GM12878 (cell line): Measurements from ENCODE around the gene IL36G. TPM values are rescaled to one million over a fixed set of nuclear protein-coding genes. Genes with fewer than 3 reads are reported as not detected.

ENCODE experiments used
- ATAC-seq: fragments of 200-7000 bp; cut with Tn5 transposase; 3 replicates; pipeline ENCODE4 v1.9.1; 2020; ENCODE audit warnings: mild to moderate bottlenecking, moderate library complexity
- BruUV-seq: library from RNA; stranded (reverse); fragments of 400-500 nt; replicated peaks from 2 replicates; lab custom pipeline; 2021; lab: Mats Ljungman, UMichigan
- CTCF ChIA-PET: fragments of 300-600 bp; sonication (Branson Sonifier 250); formaldehyde crosslinking; extraction: SDS; loops from one replicate; lab custom pipeline; 2021; ENCODE audit warnings: inconsistent platforms; lab: Yijun Ruan, JAX
- POLR2A ChIA-PET: fragments of 350-600 bp; formaldehyde crosslinking; extraction: SDS; loops from one replicate; lab custom pipeline; 2021; ENCODE audit warnings: inconsistent platforms; lab: Charles Lee
- RAD21 ChIA-PET: fragments of 300-600 bp; sonication (Branson Sonifier 250); formaldehyde crosslinking; loops from one replicate; lab custom pipeline; 2023; ENCODE audit warnings: antibody characterized with exemption; ENCODE audit not compliant: unreplicated experiment; lab: Charles Lee
- SMC1A ChIA-PET: fragments of 300-600 bp; sonication (Branson Sonifier 250); formaldehyde crosslinking; loops from one replicate; lab custom pipeline; 2023; ENCODE audit not compliant: unreplicated experiment, uncharacterized antibody; lab: Charles Lee
- DNase-seq: peaks from one replicate; pipeline ENCODE4 v3.0.0-alpha.2; 2011; ENCODE audit warnings: low read depth, low spot score
- FAIRE-seq: peaks from 3 replicates; lab custom pipeline; 2011; peaks lifted over from hg19 to GRCh38; lab: Jason Lieb, UNC
- H2AFZ ChIP-seq: 2 replicates; pipeline ENCODE4 v1.6.0; 2011; ENCODE audit warnings: low read depth, low read length, control low read depth; ENCODE audit not compliant: control insufficient read depth
- H3K27ac ChIP-seq: 2 replicates; pipeline ENCODE4 v1.5.1; 2011; ENCODE audit warnings: control low read depth; ENCODE audit not compliant: control insufficient read depth, insufficient read depth
- H3K27me3 ChIP-seq, 2 experiments: replicated peaks in 1 of 2; 2 replicates each; pipeline versions ENCODE4 v1.6.0 to v1.6.1; 2011; ENCODE audit warnings: low read length in 1 of 2; ENCODE audit not compliant: control insufficient read depth in 2 of 2, insufficient read depth in 2 of 2
- H3K36me3 ChIP-seq, 2 experiments: 2 replicates each; pipeline ENCODE4 v1.5.1; 2011; ENCODE audit warnings: low read length in 1 of 2; ENCODE audit not compliant: control insufficient read depth in 2 of 2, insufficient read depth in 2 of 2
- H3K4me1 ChIP-seq: 2 replicates; pipeline ENCODE4 v1.6.1; 2011; ENCODE audit warnings: mild to moderate bottlenecking, low read length, moderate library complexity, mixed read lengths; ENCODE audit not compliant: control insufficient read depth, insufficient read depth
- H3K4me2 ChIP-seq: 2 replicates; pipeline ENCODE4 v1.6.0; 2011; ENCODE audit warnings: control low read depth; ENCODE audit not compliant: control insufficient read depth, insufficient read depth
- H3K4me3 ChIP-seq: fragments of 200-600 bp; sonication (generic); 2 replicates; pipeline ENCODE4 v1.5.1; 2016
- H3K79me2 ChIP-seq: 2 replicates; pipeline ENCODE4 v1.6.0; 2011; ENCODE audit warnings: low read length; ENCODE audit not compliant: control insufficient read depth, insufficient read depth
- H3K9ac ChIP-seq: 2 replicates; pipeline ENCODE4 v1.8.0; 2011; ENCODE audit warnings: low read length, control low read depth, mixed read lengths; ENCODE audit not compliant: control insufficient read depth, insufficient read depth
- H3K9me3 ChIP-seq: replicated peaks from 3 replicates; pipeline ENCODE4 v1.5.1; 2011; ENCODE audit warnings: mild to moderate bottlenecking, low read length; ENCODE audit not compliant: control insufficient read depth, insufficient read depth
- H4K20me1 ChIP-seq: 2 replicates; pipeline ENCODE4 v1.6.0; 2011; ENCODE audit not compliant: control insufficient read depth, insufficient read depth
- ASH2L ChIP-seq: fragments of 300-600, 200-600 bp; sonication (generic); IDR thresholded peaks from 2 replicates; pipeline ENCODE4 v1.6.1; 2017; ENCODE audit warnings: low read depth, mild to moderate bottlenecking, borderline replicate concordance
- ATF2 ChIP-seq: IDR thresholded peaks from 2 replicates; pipeline ENCODE4 v1.6.1; 2012; ENCODE audit warnings: low read length, inconsistent platforms
- HDAC2 ChIP-seq: fragments of 200-600 bp; sonication (generic); IDR thresholded peaks from 2 replicates; pipeline ENCODE4 v1.6.1; 2017
- MTA3 ChIP-seq: IDR thresholded peaks from 2 replicates; pipeline ENCODE4 v1.6.1; 2012; ENCODE audit warnings: low read length, inconsistent platforms, borderline replicate concordance
- PRDM15 ChIP-seq: fragments of 450-650 bp; formaldehyde crosslinking; IDR thresholded peaks from 2 replicates; pipeline ENCODE4 v1.4.0; 2020; ENCODE audit warnings: mild to moderate bottlenecking, moderate library complexity
- TAF1 ChIP-seq: IDR thresholded peaks from 2 replicates; pipeline ENCODE4 v1.6.1; 2011; ENCODE audit warnings: mild to moderate bottlenecking, low read depth, low read length, borderline replicate concordance
- ZNF687 ChIP-seq: fragments of 450-650 bp; IDR thresholded peaks from 2 replicates; pipeline ENCODE4 v1.6.1; 2017; ENCODE audit warnings: mild to moderate bottlenecking, moderate library complexity
- WGBS: methylation state at CpG from one replicate; pipeline ENCODE4 v1.1.6; 2016; ENCODE audit warnings: low lambda C conversion rate; ENCODE audit not compliant: insufficient replicate concordance, insufficient coverage; ENCODE audit errors: missing lambda C conversion rate; 5-methylcytosine and 5-hydroxymethylcytosine counted together
- in situ Hi-C: fragments of 300-500 bp; cut with MboI; formaldehyde crosslinking; loops from 9 replicates; pipeline ENCODE4 v1.14.3; 2018; ENCODE audit warnings: mixed read lengths
- intact Hi-C: fragments of 100-400 bp; cut with micrococcal nuclease; formaldehyde crosslinking; loops from one replicate; pipeline ENCODE4 v1.14.2; 2022; ENCODE audit not compliant: unreplicated experiment
- polyA plus RNA-seq, 11 experiments: library from polyadenylated mRNA; depleted of rRNA in 4 of 11; unstranded in 6 of 11; stranded (reverse) in 5 of 11; fragments of >200 nt; fragmentation: Nextera tagmentation in 4 of 11; fragmentation: Illumina TruSeq in 1 of 11; extraction: Ambion mirVana in 4 of 11; extraction: Trizol in 1 of 11; gene quantifications; 1 replicate in 1 of 11; 2 replicates in 10 of 11; pipeline versions ENCODE4 v1.2.1 to v1.2.3, GENCODE V29; 2011 to 2016; ENCODE audit warnings: inconsistent platforms in 2 of 11, missing spikeins in 2 of 11, low read depth in 1 of 11
- total RNA-seq, 4 experiments: library from RNA; depleted of rRNA in 3 of 4; stranded (reverse); fragments of >200 nt in 3 of 4; fragmentation: Illumina TruSeq in 1 of 4; extraction: Trizol in 1 of 4; gene quantifications; 2 replicates each; pipeline versions ENCODE4 v1.2.1 to v1.2.3, GENCODE V29; 2013 to 2021

IL36G gene
- total and polyA plus RNA-seq, 10 of the 15 experiments (the other 5 are each of a cell fraction or from before 2014, with no cell fraction given): 0.10 TPM; not detected in 9

GRCh38 chr2:113002677-113003076, 24.9 kb downstream of the IL36G start (continued):
- no peak for TF ChIP-seq ASH2L
- TF ChIP-seq MTA3: no peak
- TF ChIP-seq HDAC2: no peak
- TF ChIP-seq ATF2: no peak
- no peak for TF ChIP-seq ZNF687

- no peaks in the 10 kb centered on the region for H3K4me1 ChIP-seq
- no peak for ATAC-seq
- intact Hi-C loops (no loop called here), in situ Hi-C loops (no loop called here)
- FAIRE-seq: no peak
- RAD21 ChIA-PET: no interaction called here
- H2AFZ ChIP-seq: no peak within 1 kb of the TSS
- CTCF ChIA-PET: no interaction called here
- H3K79me2 ChIP-seq: no peaks in the 10 kb centered on the region
- no peak for TF ChIP-seq PRDM15 (CRISPR knock-in tag)
- TF ChIP-seq TAF1: no peak
- 60% methylated on average over 3 of the region's 3 CpGs for WGBS
- POLR2A ChIA-PET: no interaction called here
- H3K27ac ChIP-seq: no peak within 1 kb of the TSS
- no peak within 1 kb of the TSS for H3K4me2 ChIP-seq
- no peaks in the 10 kb centered on the region; a peak in 1 of 4 replicates for H3K27me3 ChIP-seq
- no peak within 1 kb of the TSS for H3K4me3 ChIP-seq
- no peaks in the 10 kb centered on the region for H3K36me3 ChIP-seq
- no TSS peak for BruUV-seq
- H4K20me1 ChIP-seq: no peaks in the 10 kb centered on the region
- H3K9ac ChIP-seq: no peak within 1 kb of the TSS
- DNase-seq: no peak
- no peaks in the 10 kb centered on the region; the same call in 1 of the 3 replicates for H3K9me3 ChIP-seq
- SMC1A ChIA-PET: no interaction called here
Observed at GRCh38 chr2:113005030-113005509, 27.3 kb downstream of the IL36G start, which contains the start of gene IL36A. Gene IL36A (plus strand): TSS chr2:113005459. CDS start chr2:113005872, 413 bp downstream.
